Measurements from ENCODE around the gene HSD3B1.
A peak's percentile ranks its signal among the peaks of the same experiment; 100 is the strongest.
"Not testable (repeated sequence)": the region's sequence is repeated elsewhere in the genome, so short reads cannot be mapped to it uniquely, and the experiment has no call there.

HSD3B1 gene

DNA sequence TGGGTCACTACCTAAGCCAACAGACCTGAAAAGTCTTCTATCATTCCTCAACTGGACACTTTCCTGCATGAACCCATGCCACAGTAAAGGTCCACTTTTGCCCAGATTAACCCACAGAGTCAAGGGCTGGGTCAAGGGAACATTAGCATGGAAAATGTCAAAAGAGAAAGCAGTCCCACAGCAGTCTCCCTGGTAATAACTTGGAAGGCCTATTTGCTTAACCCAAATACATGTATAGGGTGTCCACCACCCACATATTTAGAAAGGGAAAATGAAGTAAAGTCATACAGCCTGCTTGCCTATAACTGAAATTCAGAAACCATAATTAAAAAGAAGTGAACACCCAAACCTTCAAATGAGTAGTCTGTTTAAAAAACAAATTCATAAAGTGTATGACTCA is 16.1 kb upstream of the HSD3B1 start:
- no peak for DNase-seq (ENCODE audit: low read depth, low spot score)

DNA sequence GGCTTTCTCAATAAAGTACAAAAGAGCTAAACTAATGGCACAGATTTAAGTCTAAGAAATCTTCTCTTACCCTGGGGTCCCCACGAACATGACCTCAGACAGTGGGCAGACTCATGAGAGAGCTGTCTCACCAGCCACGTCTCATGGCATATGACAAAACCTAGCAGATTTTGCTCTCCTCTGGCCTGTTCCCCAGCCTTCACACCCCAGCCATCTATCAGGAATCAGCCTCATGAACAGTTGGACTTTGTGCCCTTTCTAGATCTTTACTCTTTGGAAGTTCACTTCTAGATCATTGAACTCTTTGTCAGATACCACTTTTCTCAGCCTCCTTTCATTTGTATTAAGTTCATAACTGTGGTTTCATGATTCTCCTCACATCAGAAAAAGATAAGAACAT is 14.2 kb upstream of the HSD3B1 start:
- DNase-seq (ENCODE audit: low read depth, low spot score) = no peak

DNA sequence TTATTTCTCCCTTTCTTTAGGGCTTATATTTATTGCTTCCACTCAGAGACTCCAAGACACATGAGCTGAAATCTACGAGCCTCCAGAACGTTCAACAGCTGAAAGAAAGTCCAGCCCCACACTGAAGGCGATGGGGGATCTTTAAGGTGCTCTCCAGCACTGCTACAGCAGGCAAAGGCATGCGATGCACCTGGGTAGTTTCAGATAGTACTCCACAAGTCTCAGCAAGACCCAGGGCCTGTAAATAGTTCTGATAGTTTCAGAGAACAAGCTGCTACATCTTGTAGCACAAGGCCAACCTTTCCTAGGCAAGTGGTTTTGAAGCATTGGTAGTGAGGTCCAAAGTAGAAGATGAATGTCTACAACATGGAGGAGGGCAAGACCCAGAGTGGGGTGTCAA is 2.2 kb upstream of the HSD3B1 start:
- DNase-seq (ENCODE audit: low read depth, low spot score) = no peak

DNA sequence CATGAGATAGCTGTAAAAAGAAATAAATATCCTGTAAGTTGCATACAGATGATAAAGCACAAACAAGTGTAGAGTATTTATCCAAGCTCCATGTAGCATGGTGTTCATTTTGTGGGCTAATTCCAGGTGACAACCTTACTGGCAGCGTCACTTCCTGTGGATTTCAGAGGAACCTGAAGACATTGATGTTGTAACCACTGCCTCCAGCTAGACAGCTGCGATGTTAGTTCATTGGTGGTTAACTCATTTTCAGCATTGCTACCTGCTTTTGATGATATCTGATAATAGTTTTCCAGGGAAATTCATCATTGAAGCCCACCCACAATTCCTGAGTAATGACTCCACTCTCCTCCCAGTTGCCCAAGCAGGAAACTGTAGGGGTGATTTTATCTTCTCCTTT is 3.0 kb downstream of the HSD3B1 start:
- no peak for DNase-seq (ENCODE audit: low read depth, low spot score)

DNA sequence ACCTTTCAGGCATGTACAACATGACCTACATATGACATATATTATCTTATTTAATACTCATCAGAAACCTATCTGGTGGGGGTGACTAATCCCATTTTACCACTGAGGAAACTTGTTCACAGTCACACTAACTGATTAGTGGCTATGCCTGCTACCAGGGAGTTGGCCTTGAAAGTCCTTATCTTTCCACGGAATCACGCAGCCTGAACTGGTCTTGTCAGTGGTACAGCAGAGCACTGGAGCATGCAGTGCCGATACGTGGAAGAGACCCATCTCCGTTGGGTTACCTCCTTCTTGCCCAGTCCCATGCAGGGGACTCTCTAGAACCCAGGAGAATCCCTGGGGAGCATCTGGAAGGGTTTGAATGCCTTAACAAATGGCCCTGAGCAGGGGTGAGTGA is 8.2 kb downstream of the HSD3B1 start:
- no peak for DNase-seq (ENCODE audit: low read depth, low spot score)

DNA sequence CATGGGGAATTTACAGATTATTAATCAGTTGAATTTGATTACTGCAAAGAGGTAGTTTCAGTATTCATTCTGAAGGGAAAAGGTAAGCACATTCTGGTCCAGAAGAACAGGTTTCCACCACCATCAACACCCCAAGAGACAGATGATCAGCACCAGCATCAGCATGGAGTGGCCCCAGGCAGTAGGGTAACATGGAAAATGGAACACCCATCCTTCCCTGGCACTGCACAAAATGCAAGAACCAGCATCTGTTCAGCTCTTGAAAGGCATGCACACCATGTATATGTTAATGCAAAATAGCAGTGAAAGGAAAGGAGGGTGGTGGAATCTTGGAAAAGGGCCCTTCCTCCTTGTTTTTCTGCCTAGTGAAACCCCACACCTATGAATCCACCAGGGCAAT is 9.2 kb downstream of the HSD3B1 start:
- DNase-seq (ENCODE audit: low read depth, low spot score) = no peak

DNA sequence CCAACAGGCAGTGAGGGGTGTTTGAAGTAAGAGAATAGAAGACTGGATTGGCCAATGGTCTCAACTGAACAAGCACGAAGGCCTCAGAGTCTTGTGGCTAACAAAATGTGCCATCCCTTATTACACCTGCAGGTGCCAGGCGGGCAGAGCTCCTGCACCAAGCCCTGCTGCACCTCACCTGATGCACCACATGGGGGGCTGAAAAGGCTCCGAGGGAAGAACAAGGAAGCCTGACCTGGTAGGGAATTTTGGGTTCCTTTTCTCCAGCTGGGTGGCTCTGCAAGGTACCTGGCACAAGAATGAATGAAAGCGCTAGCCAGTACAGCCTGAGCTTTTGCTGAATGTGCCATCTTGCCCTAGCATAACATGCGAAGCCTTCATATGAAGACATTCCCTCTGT is 9.7 kb downstream of the HSD3B1 start:
- DNase-seq (ENCODE audit: low read depth, low spot score) = peak; percentile 10

DNA sequence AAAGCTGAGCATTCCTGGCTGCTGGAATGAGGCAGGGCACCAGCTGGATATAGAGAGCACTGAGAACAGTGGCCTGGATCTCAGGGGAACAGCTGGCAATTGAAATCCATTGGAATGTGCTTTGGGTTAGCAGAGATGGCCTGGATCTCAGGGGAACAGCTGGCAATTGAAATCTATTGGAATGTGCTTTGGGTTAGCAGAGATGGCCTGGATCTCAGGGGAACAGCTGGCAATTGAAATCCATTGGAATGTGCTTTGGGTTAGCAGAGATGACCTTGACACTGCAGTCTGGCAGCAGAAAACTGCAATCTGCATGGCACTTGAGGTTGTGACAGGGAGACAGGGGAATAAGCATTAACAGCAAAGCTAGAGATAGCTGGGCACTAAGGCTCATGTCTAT is 10.7 kb downstream of the HSD3B1 start:
- DNase-seq (ENCODE audit: low read depth, low spot score) = peak; percentile 15

DNA sequence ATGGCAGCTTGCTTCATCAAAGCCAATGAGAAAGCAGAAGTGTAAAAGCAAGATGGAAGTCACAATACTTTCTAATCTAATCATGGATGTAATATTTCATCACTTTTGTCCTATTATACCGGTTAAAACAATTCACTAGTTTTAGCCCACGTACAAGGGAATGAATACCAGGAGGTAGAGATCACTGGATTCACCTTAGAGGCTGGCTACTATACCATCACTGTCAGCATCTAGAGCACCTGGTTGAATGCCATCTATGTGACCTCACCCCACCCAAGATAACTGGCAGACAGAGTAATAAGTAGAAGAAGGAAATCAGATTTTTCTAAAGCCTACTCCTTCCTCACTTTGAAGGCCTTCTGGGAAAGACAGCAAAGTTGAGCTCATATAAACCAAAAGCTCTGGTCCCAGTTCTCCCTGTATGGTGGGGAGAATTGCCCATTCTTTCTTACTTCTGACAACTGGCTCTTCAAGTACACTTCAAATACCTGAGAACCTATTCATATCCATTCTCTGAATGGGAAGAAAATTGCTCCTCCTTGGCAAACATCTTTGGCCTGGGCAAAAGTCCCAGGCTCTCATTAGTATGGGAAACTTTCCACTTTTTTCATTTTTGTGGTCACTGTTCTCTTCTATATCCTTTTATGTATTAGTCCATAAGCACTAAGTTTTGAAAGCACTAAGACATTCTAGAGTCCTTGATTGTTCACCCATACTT is 24.8 kb downstream of the HSD3B1 start:
- no peak for DNase-seq (ENCODE audit: low read depth, low spot score)

DNA sequence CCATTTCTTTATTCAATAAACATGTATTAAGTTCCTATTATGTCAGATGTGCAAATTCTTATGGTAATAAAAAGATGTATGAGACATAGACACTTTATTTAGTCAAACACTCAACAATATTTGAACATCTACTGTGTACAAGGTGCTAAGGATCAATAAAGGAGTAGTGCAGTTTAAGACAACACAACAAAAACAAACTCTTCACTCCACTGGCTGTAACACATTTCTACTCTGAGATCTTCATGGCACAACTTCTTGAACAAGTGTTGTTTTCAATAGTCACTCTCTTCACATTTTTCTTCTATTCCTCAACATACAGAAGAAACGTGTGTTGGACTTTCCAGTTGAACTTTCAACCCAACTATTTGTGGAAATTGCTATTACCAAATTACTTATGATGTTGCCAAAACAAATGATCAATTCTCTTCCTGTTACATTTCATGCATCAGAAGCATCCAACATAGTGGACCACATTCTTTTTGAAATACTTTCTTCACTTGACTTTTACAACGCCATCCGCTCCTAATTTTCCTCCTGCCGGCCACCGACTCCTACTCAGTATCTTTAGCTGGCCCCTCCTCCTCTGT is 25.4 kb downstream of the HSD3B1 start:
- no peak for DNase-seq (ENCODE audit: low read depth, low spot score)

DNA sequence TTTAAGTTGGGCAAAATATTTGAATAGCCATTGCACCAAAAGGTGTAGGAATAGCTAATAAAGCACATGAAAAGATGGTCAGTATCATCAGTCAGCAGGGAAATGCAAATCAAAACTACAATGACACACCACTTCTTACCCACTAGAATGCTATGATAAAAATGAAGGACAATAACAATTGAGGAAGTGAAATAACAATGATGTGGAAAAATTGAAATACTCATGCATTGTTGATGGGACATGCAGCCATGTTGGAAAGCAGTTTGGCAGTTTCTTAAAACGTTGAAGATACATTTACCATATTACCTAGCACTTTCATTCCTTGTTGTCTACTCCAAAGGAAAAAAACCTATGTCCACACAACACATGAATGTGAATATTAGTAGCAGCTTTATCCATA is 28.4 kb downstream of the HSD3B1 start:
- no peak for DNase-seq (ENCODE audit: low read depth, low spot score)

DNA sequence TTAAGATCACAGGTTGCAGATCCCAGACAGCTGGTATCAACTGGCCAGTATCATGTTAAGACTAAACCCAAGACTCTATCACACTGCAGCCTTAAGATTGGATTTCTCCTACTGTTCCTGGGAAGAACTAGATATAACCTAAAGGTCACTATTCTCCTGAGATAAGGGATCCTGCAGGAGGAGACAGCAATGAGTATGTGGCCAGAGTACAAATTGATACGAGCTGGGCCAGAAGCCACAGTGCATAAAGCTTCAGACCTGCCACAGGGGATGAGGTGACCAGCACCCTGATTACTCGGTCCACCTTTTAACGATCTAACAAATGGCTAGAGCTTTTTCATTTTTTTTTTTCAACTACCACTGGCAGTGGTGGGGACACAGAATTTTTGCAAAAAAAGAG is 31.0 kb downstream of the HSD3B1 start:
- no peak for DNase-seq (ENCODE audit: low read depth, low spot score)

DNA sequence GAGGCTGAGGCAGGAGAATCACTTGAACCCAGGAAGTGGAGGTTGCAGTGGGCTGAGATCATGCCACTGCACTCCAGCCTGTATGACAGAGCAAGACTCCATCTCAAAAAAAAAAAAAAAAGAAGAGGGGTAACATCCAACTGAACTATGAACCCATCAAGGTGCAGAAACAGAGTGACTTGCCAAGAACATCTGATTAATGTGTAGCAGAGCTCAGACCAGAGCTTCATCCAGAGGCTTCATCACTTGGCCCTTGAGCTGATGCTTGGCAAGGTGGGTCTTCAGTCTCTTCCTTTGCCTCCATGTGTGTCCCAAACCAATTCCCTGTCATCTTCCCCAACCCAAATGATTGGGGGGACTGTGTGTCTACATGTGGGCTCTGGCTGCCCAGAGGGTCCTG is 32.6 kb downstream of the HSD3B1 start:
- no peak for DNase-seq (ENCODE audit: low read depth, low spot score)

DNA sequence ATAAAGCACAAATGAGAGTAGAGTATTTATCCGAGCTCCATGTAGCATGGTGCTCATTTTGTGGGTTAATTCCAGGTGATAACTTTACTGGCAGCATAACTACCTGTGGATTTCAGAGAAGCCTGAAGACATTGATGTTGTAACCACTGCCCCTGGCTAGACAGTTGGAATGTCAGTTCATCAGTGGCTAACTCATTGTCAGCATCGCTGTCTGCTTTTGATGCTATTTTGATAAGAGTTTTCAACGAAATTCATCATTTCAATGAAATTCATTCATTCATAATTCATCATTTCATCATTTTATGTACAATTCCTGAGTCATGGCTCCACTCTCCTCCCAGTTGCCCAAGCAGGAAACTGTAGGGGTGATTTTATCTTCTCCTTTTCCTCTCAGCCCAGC is 34.4 kb downstream of the HSD3B1 start:
- DNase-seq (ENCODE audit: low read depth, low spot score) = no peak

DNA sequence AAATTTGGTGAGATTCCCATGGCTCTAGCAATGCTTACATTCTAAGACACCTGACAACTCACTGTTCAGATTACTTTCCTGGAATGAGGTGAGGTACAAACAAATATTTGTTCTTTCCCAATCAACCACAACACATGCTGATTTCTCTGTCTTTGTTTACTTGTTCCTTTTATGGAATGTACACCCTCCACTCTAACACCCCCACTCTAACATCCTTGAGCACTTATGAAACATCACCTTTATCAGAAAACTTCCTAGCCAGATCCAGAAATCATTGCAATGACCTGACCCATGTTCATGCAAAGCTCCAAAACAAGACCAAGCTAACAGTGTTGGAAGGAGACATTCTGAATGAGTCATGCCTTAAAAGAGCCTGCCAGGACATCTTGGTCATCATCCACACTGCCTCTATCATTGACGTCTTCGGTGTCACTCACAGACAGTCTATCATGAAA is 35.5 kb downstream of the HSD3B1 start:
- DNase-seq (ENCODE audit: low read depth, low spot score) = no peak

DNA sequence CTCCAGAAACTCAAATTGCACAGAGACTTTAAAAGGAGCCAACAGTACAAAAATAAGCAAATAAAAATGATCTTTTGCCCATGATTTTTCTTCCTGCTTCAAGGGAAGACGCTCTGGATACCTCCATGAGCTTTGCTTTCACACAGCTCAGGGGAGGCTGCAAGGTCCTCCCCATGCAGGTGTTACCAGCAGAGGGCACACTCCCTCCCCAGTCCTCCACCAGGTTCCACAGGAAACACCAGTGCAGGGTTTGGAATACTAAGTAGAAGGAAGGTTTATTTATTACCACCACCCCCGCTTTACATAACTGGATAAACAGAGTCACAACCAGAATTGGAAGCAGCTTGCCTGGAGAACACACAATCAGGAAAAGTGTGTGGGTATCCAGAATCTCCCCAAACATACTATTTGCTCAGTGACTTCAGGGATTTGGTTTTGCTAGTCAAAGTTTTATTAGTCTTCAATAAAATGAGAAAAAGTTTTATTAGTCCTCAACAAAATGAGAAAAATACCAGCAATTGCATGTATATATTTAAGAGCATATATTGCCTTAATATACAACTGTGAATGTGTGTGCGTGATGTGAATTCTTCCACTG is 37.3 kb downstream of the HSD3B1 start:
- DNase-seq (ENCODE audit: low read depth, low spot score) = peak; percentile 49

DNA sequence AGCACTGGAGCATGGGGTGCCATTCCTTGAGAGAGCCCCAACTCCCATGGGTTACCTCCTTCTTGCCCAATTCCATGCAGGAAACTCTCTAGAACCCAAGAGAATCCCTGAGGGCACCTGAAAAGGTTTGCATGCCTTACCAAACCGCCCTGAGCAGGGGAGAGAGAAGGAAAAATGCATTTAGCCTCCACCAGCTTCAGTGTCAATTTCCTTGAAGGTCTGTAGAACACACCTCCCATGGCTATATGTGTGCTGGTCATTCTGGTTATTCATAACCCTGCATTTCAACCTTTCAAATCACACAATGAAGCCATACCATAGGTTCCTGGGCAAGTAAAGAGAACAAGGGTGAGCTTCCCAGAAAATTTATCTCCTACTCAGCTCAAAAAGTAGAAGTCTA is 39.6 kb downstream of the HSD3B1 start:
- DNase-seq (ENCODE audit: low read depth, low spot score) = no peak

DNA sequence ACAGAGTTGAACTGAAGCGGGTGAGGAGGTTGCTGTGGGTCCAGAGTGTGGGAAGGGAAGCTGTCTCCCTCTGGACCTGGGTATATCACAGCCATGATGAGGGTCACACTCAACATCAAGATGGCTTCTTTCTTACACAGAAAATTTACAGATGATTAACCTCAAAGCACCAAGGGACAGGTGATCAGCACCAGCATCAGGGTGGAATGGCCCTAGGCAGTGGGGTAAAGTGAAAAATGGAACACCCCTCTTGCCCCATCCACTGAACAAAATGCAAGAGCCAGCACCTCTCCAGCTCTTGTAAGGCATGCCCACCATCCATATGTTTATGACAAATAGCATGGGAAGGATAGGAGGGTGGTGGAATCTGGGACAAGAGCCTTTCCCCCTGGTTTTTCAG is 40.3 kb downstream of the HSD3B1 start:
- no peak for DNase-seq (ENCODE audit: low read depth, low spot score)

DNA sequence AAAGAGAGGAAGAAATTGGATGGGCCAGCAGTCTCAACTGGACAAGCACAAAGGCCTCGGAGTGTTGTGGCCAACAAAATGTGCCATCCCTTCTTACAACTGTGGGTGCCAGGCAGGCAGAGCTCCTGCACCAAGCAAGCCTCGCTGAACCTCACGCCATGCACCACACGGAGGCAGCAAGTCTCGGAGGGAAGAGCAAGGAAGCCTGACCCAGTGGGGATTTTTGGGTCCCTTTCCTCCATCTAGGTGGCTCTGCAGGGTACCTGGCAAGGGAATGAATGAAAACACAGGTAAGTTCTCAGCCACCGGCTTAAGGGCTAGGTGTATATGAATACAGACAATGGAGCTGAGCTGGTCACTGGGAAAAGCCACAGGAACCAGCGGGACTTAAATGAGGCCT is 40.8 kb downstream of the HSD3B1 start:
- no peak for DNase-seq (ENCODE audit: low read depth, low spot score)

DNA sequence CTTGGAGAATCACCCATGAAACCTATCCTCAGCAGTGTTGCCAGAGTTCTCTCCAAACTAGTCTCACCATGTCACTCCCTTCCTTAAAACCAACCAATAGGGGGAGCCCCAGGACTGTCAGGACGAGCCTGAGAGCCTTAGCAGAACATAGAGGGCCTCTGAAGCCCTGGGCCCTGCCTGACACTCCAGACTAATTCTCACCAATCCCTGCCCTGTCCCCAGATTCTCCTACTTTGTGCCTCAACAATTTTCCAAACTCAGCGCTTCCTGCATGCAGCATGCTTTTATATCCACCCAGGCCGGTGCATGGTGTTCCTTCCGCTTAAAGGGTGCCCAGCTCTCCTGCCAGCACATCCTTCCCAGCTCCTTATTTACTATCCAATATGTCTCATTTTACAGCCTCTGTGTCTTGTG is 42.7 kb downstream of the HSD3B1 start:
- DNase-seq (ENCODE audit: low read depth, low spot score) = peak; percentile 75

DNA sequence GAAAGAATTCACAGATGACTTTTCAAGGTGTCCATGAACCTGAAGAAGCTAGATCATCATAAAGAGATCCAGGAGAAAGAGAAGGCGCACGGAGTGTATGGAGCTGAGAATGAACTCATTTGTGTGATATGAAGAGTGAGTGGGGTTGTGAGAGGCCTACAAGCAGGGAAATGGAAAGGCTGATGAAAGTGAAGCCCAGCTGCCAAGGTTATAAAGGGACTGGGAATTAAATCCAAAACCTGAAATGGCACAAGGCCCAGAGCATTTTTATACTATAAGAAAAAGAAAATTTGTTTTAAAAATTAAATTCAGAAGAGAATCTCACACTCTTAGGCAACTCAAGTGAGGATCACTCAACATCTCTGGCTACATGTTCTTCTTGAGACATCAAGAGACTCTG is 43.4 kb downstream of the HSD3B1 start:
- no peak for DNase-seq (ENCODE audit: low read depth, low spot score)

DNA sequence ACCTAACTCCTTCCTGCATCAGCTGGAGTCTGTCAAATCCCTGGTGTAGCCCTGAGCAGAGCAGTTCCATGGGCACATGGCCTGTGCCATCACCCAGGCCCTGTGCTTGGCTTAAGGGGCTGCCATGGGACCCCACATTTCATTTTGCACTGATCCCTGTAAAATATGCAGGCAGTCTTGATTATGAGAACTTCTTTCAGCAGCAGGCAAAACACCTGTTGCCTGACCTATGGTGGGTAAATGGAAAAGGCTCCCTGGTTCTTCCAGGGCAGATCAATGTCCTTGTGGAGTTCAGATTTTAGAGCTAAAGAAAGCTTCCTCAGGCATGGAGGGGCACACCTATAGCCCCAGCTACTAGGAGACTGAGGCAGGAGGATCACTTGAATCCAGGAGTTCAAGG is 44.2 kb downstream of the HSD3B1 start:
- DNase-seq (ENCODE audit: low read depth, low spot score) = no peak

DNA sequence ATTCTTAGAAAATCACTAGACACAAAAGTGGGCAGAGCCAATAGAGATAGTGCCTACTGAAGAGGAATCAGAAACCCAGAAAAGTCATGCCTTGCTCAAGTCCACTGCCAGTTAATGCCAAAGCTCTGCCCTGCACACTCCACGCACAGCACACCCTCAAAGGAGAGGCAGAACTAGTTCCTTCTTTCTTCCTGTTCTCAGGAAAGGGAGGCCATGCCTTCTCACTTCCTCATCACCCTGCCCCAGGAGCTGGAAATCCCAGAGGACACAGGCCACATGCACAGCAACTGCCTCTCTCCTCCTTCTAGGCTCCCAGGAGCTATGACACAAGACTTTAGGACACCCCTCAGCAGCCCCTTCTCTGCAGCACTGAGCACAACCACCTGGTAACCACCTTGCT is 45.6 kb downstream of the HSD3B1 start:
- not testable (repeated sequence) for DNase-seq (ENCODE audit: low read depth, low spot score)

Data from ELF-1 (cell line).